ENCODE data around the gene SP1.
"Not testable (repeated sequence)": the region's sequence is repeated elsewhere in the genome, so short reads cannot be mapped to it uniquely, and the experiment has no call there.

The SP1 gene

DNA sequence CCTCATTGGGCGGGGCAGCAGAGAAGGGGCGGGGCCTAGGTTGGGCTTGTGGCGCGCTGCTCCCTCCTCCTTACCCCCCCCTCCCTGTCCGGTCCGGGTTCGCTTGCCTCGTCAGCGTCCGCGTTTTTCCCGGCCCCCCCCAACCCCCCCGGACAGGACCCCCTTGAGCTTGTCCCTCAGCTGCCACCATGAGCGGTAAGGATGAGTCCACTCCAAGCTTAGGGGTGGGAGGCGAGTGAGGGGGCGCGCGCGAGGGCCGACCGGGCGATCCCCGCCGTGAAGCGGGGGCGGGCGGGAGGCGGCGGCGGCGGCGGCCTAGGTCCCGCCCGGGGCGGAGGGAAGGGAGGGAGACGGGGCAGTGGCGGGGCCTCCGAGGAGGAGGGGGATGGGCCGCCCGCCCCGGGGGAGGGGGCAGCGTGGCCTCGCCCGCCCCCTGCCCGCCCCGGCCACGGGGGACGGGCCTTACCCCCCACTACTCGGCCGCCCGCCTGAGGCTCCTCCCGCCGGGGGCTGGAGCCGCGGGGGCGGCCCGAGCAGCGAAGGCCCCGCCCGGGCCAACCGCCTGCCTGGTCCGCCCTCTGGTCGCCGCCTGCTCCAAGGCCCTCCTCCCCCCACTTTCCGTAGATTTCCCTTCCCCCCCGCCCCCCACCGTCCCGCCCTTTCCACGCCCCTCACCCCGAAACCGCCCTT, at the start of gene SP1:
Gene SP1, plus strand, starts transcription at position 73 of the 690 bp plus-strand sequence. Its CDS starts 116 bp downstream, at position 189.
- Histone ChIP-seq H3K4me1 (ENCODE audit: control insufficient read depth, low read depth, low read length) (peaks cover 16% of the 10 kb centered on the region), H3K36me3 (ENCODE audit: control insufficient read depth, low read depth, low read length) (peaks cover 27% of the 10 kb centered on the region), H3K27ac (ENCODE audit: low read length) (peak within 1 kb of the TSS; percentile 99), H3K4me3 (ENCODE audit: low read length) (peak within 1 kb of the TSS; percentile 74), H3K9ac (ENCODE audit: low read length) (peak within 1 kb of the TSS; percentile 92), H3K9me3 (ENCODE audit: control insufficient read depth, low read depth, low read length) (no peaks in the 10 kb centered on the region), H3K27me3 (ENCODE audit: control insufficient read depth, insufficient read depth, low read length) (no peaks in the 10 kb centered on the region)

DNA sequence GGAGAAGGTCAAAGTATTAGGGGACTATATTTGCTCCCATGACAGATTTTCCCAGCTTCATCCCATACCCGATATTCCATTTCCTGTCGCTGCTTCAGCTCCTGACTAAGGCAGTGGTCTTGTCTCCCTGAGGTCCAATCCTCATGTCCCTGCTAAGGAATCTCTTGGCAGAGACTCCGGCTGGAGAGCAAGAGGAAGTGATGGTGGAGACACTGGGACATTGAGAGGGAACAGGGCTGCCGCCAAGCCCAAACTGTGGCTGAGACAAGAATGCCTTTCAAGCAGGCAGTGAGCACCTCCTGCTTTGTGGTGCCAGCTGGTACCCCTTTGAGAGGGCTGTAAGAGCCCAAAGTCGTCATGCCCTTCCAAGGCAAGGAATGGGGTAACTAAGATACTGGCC, 49.3 kb upstream of the SP1 start:
- no peak overlapping the region for H3K9ac ChIP-seq (ENCODE audit: low read length)
- H3K4me3 ChIP-seq (ENCODE audit: low read length), result no peak overlapping the region
- H3K27ac ChIP-seq (ENCODE audit: low read length), result no peak overlapping the region
- no peaks in the 10 kb centered on the region for H3K4me1 ChIP-seq (ENCODE audit: control insufficient read depth, low read depth, low read length)
- H3K27me3 ChIP-seq (ENCODE audit: control insufficient read depth, insufficient read depth, low read length), result peaks cover 32% of the 10 kb centered on the region
- no peaks in the 10 kb centered on the region for H3K9me3 ChIP-seq (ENCODE audit: control insufficient read depth, low read depth, low read length)
- no peaks in the 10 kb centered on the region for H3K36me3 ChIP-seq (ENCODE audit: control insufficient read depth, low read depth, low read length)

DNA sequence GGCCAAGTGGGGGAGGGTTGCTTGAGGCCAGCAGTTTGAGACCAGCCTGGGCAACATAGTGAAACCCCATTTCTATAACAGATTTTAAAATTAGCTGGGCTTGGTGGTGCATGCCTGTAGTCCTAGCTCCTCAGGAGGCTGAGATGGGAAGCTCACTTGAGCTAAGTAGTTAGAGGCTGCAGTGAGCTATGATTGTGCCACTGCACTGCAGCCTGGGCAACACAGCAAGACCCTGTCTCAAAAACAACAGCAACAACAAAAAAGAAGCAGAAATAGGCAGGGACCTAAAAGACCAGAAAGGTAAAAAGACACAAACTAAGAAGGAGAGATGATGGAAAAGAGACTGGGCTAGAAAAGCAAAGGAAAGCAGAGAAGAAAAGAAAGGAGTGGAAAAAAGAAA, 47.6 kb upstream of the SP1 start:
- H3K4me3 ChIP-seq (ENCODE audit: low read length); H3K36me3 ChIP-seq (ENCODE audit: control insufficient read depth, low read depth, low read length); H3K9me3 ChIP-seq (ENCODE audit: control insufficient read depth, low read depth, low read length); H3K9ac ChIP-seq (ENCODE audit: low read length); H3K4me1 ChIP-seq (ENCODE audit: control insufficient read depth, low read depth, low read length); H3K27ac ChIP-seq (ENCODE audit: low read length): not testable (repeated sequence)
- H3K27me3 ChIP-seq (ENCODE audit: control insufficient read depth, insufficient read depth, low read length), result peaks cover 16% of the 10 kb centered on the region

DNA sequence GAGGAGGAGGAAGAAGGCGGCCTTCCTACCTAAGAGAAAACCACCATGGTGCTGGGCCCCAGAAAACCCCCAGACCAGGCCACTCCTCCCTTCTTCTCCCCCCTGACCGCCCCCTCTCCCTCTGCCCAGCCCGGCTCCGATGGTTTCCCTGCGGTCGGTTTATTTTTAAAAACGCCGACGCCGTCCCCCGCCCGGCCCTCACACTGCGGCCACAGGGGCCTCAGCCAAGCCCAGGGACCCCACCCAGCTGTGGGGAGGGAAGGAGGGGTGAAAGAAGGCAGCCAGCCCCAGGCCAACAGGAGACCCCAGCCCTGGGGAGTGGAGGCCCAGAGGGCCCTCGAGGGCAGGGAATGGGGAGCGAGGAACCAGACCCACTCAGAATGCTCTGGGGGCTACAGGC, 47.2 kb upstream of the SP1 start:
- H3K27ac ChIP-seq (ENCODE audit: low read length), result no peak overlapping the region
- no peak overlapping the region for H3K4me3 ChIP-seq (ENCODE audit: low read length)
- peaks cover 12% of the 10 kb centered on the region for H3K27me3 ChIP-seq (ENCODE audit: control insufficient read depth, insufficient read depth, low read length)
- no peaks in the 10 kb centered on the region for H3K9me3 ChIP-seq (ENCODE audit: control insufficient read depth, low read depth, low read length)
- H3K9ac ChIP-seq (ENCODE audit: low read length), result no peak overlapping the region
- no peaks in the 10 kb centered on the region for H3K4me1 ChIP-seq (ENCODE audit: control insufficient read depth, low read depth, low read length)
- H3K36me3 ChIP-seq (ENCODE audit: control insufficient read depth, low read depth, low read length), result no peaks in the 10 kb centered on the region

GRCh38 chr12:53333289-53333688, 46.7 kb upstream of the SP1 start:
- Histone ChIP-seq H3K36me3 (ENCODE audit: control insufficient read depth, low read depth, low read length) (no peaks in the 10 kb centered on the region), H3K9ac (ENCODE audit: low read length) (no peak overlapping the region), H3K9me3 (ENCODE audit: control insufficient read depth, low read depth, low read length) (no peaks in the 10 kb centered on the region), H3K27me3 (ENCODE audit: control insufficient read depth, insufficient read depth, low read length) (peaks cover 6% of the 10 kb centered on the region), H3K4me1 (ENCODE audit: control insufficient read depth, low read depth, low read length) (no peaks in the 10 kb centered on the region), H3K4me3 (ENCODE audit: low read length) (no peak overlapping the region), H3K27ac (ENCODE audit: low read length) (no peak overlapping the region)

DNA sequence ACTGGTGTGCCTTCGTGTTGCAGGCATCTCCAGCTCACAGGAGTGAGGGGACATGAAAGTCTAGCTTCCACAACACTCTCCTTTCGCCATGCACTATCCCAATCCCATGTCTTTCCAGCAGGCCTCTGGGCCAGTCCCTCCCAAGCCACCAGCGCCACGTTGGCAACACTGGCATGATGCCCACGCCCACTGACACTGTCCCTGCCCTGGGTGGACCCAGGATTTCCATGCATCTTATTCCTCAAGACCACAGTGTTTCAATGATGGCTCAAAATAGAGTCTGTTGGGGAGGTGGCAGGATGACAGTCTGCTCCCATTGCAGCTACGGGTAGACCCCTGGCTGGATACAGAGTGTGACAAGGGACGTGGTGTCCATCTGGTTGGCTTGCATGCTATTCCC, 46.1 kb upstream of the SP1 start:
- Histone ChIP-seq H3K27ac (ENCODE audit: low read length) (no peak overlapping the region), H3K4me1 (ENCODE audit: control insufficient read depth, low read depth, low read length) (no peaks in the 10 kb centered on the region), H3K9me3 (ENCODE audit: control insufficient read depth, low read depth, low read length) (no peaks in the 10 kb centered on the region), H3K9ac (ENCODE audit: low read length) (no peak overlapping the region), H3K36me3 (ENCODE audit: control insufficient read depth, low read depth, low read length) (no peaks in the 10 kb centered on the region), H3K27me3 (ENCODE audit: control insufficient read depth, insufficient read depth, low read length) (peaks cover under 1% of the 10 kb centered on the region), H3K4me3 (ENCODE audit: low read length) (no peak overlapping the region)

- Histone ChIP-seq H3K9me3 (ENCODE audit: control insufficient read depth, low read depth, low read length) (no peaks in the 10 kb centered on the region), H3K4me3 (ENCODE audit: low read length) (no peak overlapping the region), H3K27me3 (ENCODE audit: control insufficient read depth, insufficient read depth, low read length) (no peaks in the 10 kb centered on the region), H3K4me1 (ENCODE audit: control insufficient read depth, low read depth, low read length) (no peaks in the 10 kb centered on the region), H3K27ac (ENCODE audit: low read length) (no peak overlapping the region), H3K36me3 (ENCODE audit: control insufficient read depth, low read depth, low read length) (no peaks in the 10 kb centered on the region), H3K9ac (ENCODE audit: low read length) (no peak overlapping the region)
Measured at GRCh38 chr12:53334822-53335221, 45.2 kb upstream of the SP1 start.

DNA sequence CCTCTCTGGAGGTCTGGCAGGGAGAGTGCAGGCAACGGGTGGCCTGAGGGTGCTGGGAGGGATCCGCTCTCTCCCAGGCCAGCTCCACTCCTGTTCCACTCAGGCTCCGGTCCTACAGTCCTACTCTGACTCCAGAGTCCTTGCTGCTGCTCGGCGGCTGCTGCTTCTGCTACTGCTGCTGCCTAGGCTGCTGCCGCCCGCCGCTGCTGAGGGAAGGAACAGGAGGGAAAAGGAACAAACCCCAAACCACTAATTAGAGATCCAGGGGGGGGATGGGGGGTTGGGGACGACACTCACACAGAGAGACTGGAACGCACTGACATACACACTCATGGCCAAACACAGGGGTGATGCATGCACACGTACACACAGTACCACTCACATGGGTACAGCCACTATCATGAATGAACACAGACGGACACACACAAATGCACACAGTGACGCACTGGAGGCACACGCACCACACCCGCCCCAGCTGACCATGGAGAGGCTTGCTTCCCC, 43.7 kb upstream of the SP1 start, which contains the start of gene SP7:
Gene SP7, minus strand, starts transcription at position 174 of the 501 bp plus-strand sequence. CDS start 708 bp downstream, outside the sequence.
- no peaks in the 10 kb centered on the region for H3K36me3 ChIP-seq (ENCODE audit: control insufficient read depth, low read depth, low read length)
- no peaks in the 10 kb centered on the region for H3K9me3 ChIP-seq (ENCODE audit: control insufficient read depth, low read depth, low read length)
- no peak within 1 kb of the TSS for H3K27ac ChIP-seq (ENCODE audit: low read length)
- no peaks in the 10 kb centered on the region for H3K4me1 ChIP-seq (ENCODE audit: control insufficient read depth, low read depth, low read length)
- no peak within 1 kb of the TSS for H3K4me3 ChIP-seq (ENCODE audit: low read length)
- H3K27me3 ChIP-seq (ENCODE audit: control insufficient read depth, insufficient read depth, low read length), result no peaks in the 10 kb centered on the region
- no peak within 1 kb of the TSS for H3K9ac ChIP-seq (ENCODE audit: low read length)

DNA sequence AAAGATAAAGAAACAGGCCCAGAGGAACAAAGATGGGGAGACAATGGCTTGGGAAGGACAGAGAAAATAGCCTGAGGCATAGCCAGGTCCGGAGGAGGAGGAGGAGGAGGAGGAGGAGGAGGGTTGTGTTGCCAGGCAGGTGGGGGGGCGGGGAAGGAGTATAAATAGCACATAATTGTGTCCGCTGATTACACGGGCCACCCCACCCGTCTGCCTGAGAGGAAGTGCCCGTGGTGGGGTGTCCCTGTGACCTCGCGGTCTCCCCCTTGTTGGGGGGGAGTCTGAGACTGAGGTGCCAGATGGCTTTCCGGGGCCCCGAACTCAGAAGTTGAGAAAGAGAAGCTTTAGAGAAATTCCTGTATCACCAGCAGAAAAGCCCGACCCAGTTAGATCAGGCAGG, 42.0 kb upstream of the SP1 start:
- Histone ChIP-seq H3K9ac (ENCODE audit: low read length) (no peak overlapping the region), H3K9me3 (ENCODE audit: control insufficient read depth, low read depth, low read length) (no peaks in the 10 kb centered on the region), H3K4me1 (ENCODE audit: control insufficient read depth, low read depth, low read length) (no peaks in the 10 kb centered on the region), H3K27ac (ENCODE audit: low read length) (no peak overlapping the region), H3K36me3 (ENCODE audit: control insufficient read depth, low read depth, low read length) (no peaks in the 10 kb centered on the region), H3K27me3 (ENCODE audit: control insufficient read depth, insufficient read depth, low read length) (no peaks in the 10 kb centered on the region), H3K4me3 (ENCODE audit: low read length) (no peak overlapping the region)

DNA sequence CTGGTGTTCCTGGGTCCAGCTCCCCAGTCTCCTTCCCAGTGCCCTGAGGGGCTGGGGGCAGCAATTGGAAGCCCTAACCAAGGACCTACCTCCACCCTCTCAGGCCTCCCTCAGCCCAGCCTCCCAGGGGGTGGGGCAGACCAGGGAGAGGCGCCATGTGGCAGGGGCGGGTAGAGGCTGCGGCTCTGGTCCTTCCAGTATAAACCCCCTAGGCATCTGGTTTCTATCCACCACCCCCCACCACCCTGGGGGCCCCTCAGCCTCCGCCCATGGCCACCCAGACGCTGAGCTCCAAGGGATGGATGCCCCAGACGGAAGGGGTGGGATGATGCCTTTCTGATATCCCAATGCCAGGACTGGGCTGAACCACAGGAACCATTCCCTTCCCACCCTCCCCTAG, 41.1 kb upstream of the SP1 start:
- H3K9ac ChIP-seq (ENCODE audit: low read length), result no peak overlapping the region
- H3K4me3 ChIP-seq (ENCODE audit: low read length), result no peak overlapping the region
- H3K4me1 ChIP-seq (ENCODE audit: control insufficient read depth, low read depth, low read length), result no peaks in the 10 kb centered on the region
- peaks cover 8% of the 10 kb centered on the region for H3K27me3 ChIP-seq (ENCODE audit: control insufficient read depth, insufficient read depth, low read length)
- H3K9me3 ChIP-seq (ENCODE audit: control insufficient read depth, low read depth, low read length), result no peaks in the 10 kb centered on the region
- no peaks in the 10 kb centered on the region for H3K36me3 ChIP-seq (ENCODE audit: control insufficient read depth, low read depth, low read length)
- H3K27ac ChIP-seq (ENCODE audit: low read length), result no peak overlapping the region

GRCh38 chr12:53340398-53340797, 39.6 kb upstream of the SP1 start:
- H3K9me3 ChIP-seq (ENCODE audit: control insufficient read depth, low read depth, low read length), result no peaks in the 10 kb centered on the region

GRCh38 chr12:53343449-53343848, 36.5 kb upstream of the SP1 start:
- no peaks in the 10 kb centered on the region for H3K36me3 ChIP-seq (ENCODE audit: control insufficient read depth, low read depth, low read length)
- H3K4me3 ChIP-seq (ENCODE audit: low read length), result no peak overlapping the region
- no peak overlapping the region for H3K9ac ChIP-seq (ENCODE audit: low read length)
- no peaks in the 10 kb centered on the region for H3K9me3 ChIP-seq (ENCODE audit: control insufficient read depth, low read depth, low read length)
- no peak overlapping the region for H3K27ac ChIP-seq (ENCODE audit: low read length)
- H3K27me3 ChIP-seq (ENCODE audit: control insufficient read depth, insufficient read depth, low read length), result peaks cover 25% of the 10 kb centered on the region
- peaks cover 4% of the 10 kb centered on the region for H3K4me1 ChIP-seq (ENCODE audit: control insufficient read depth, low read depth, low read length)

More at GRCh38 chr12:53340398-53340797, 39.6 kb upstream of the SP1 start:
- H3K4me1 ChIP-seq (ENCODE audit: control insufficient read depth, low read depth, low read length), result peaks cover 2% of the 10 kb centered on the region
- no peak overlapping the region for H3K27ac ChIP-seq (ENCODE audit: low read length)
- H3K4me3 ChIP-seq (ENCODE audit: low read length), result no peak overlapping the region
- no peak overlapping the region for H3K9ac ChIP-seq (ENCODE audit: low read length)
- no peaks in the 10 kb centered on the region for H3K36me3 ChIP-seq (ENCODE audit: control insufficient read depth, low read depth, low read length)
- H3K27me3 ChIP-seq (ENCODE audit: control insufficient read depth, insufficient read depth, low read length), result peaks cover 15% of the 10 kb centered on the region
